Sigmoid colon (tissue), 4 donors: ENCODE measurements around the gene FBXO9.

ENCODE experiments used
- CTCF ChIP-seq, 4 experiments: fragments of 450-650 bp in 3 of 4; fragments of 200-600 bp in 1 of 4; IDR thresholded peaks; one replicate each; pipeline ENCODE4 v1.5.1; 2016 to 2019; ENCODE audit warnings: antibody characterized with exemption in 4 of 4, mild to moderate bottlenecking in 3 of 4, moderate library complexity in 2 of 4
- EP300 ChIP-seq, 4 donors: sonication (generic); formaldehyde crosslinking; IDR thresholded peaks; one replicate each; pipeline ENCODE4 v1.6.1; 2017; ENCODE audit warnings: antibody characterized with exemption in 4 of 4
- POLR2A ChIP-seq, 2 donors: fragments of 450-650 bp; IDR thresholded peaks; one replicate each; pipeline ENCODE4 v1.6.1; 2016; ENCODE audit warnings: antibody characterized with exemption in 2 of 2, mild to moderate bottlenecking in 2 of 2, moderate library complexity in 2 of 2
- POLR2AphosphoS5 ChIP-seq, 4 donors: sonication (generic); formaldehyde crosslinking; IDR thresholded peaks; one replicate each; pipeline ENCODE4 v1.6.1; 2017; ENCODE audit warnings: antibody characterized with exemption in 4 of 4

- TF ChIP-seq POLR2AphosphoS5 (IDR thresholded peaks at IDR 0.05) (no peak), CTCF (IDR thresholded peaks at IDR 0.05) (no peak), POLR2A (IDR thresholded peaks at IDR 0.05) (no peak), EP300 (IDR thresholded peaks at IDR 0.05) (no peak)
These were observed 21.1 kb downstream of the FBXO9 start for GRCh38 chr6:53086302-53086701.
